Spleen (tissue), 11 donors: ENCODE measurements around the gene STIM1. TPM values are rescaled to one million over a fixed set of nuclear protein-coding genes. Genes with fewer than 3 reads are reported as not detected.
A peak's percentile ranks its signal among the peaks of the same experiment; 100 is the strongest.

Experiments
- DNase-seq: peaks from one replicate; pipeline ENCODE4 v3.0.0-alpha.2; 2020
- H3K27ac ChIP-seq, 8 donors: fragments of 200-600 bp; sonication (generic) in 7 of 8; 1 replicate in 4 of 8; 2 replicates in 4 of 8; pipeline versions ENCODE4 v1.5.0 to v1.8.0; 2016 to 2021; ENCODE audit warnings: inconsistent platforms in 4 of 8, mild to moderate bottlenecking in 4 of 8, moderate library complexity in 1 of 8
- H3K27me3 ChIP-seq, 7 donors: fragments of 200-600 bp; sonication (generic) in 6 of 7; replicated peaks in 1 of 7; 1 replicate in 4 of 7; 2 replicates in 3 of 7; pipeline versions ENCODE4 v1.5.0 to v1.8.0; 2016 to 2021; ENCODE audit warnings: inconsistent platforms in 3 of 7, mild to moderate bottlenecking in 1 of 7
- H3K36me3 ChIP-seq, 6 donors: fragments of 200-600 bp; sonication (generic) in 5 of 6; 1 replicate in 4 of 6; 2 replicates in 2 of 6; pipeline versions ENCODE4 v1.5.0 to v1.8.0; 2016 to 2021; ENCODE audit warnings: inconsistent platforms in 2 of 6
- H3K4me1 ChIP-seq, 6 donors: fragments of 200-600 bp; sonication (generic) in 5 of 6; 1 replicate in 3 of 6; 2 replicates in 3 of 6; pipeline versions ENCODE4 v1.5.0 to v1.8.0; 2016 to 2021; ENCODE audit warnings: inconsistent platforms in 3 of 6
- H3K4me3 ChIP-seq, 8 donors: fragments of 200-600 bp; sonication (generic) in 7 of 8; 1 replicate in 4 of 8; 2 replicates in 4 of 8; pipeline versions ENCODE4 v1.5.0 to v1.8.0; 2016 to 2021; ENCODE audit warnings: inconsistent platforms in 4 of 8, mild to moderate bottlenecking in 4 of 8, moderate library complexity in 2 of 8
- H3K9me3 ChIP-seq, 8 donors: fragments of 200-600 bp; sonication (generic) in 7 of 8; 1 replicate in 4 of 8; 2 replicates in 4 of 8; pipeline versions ENCODE4 v1.5.0 to v1.8.0; 2016 to 2021; ENCODE audit warnings: inconsistent platforms in 4 of 8
- POLR2A ChIP-seq, 3 donors: fragments of 450-650 bp; IDR thresholded peaks; one replicate each; pipeline ENCODE4 v1.5.1; 2017; ENCODE audit warnings: antibody characterized with exemption in 3 of 3, mild to moderate bottlenecking in 1 of 3
- POLR2AphosphoS5 ChIP-seq, 3 donors: sonication (generic); formaldehyde crosslinking; IDR thresholded peaks; one replicate each; pipeline ENCODE4 v1.5.1; 2017; ENCODE audit warnings: antibody characterized with exemption in 3 of 3
- WGBS, 5 donors: extraction: QIAGEN DNeasy Blood & Tissue Kit in 3 of 5; methylation state at CpG; one replicate each; pipeline versions ENCODE4 v1.1.5 to v1.1.7; 2013 to 2018; 5-methylcytosine and 5-hydroxymethylcytosine counted together
- intact Hi-C: fragments of 100-400 bp; cut with DNase I; formaldehyde crosslinking; loops from one replicate; pipeline ENCODE4 v1.15.0; 2023; ENCODE audit warnings: low total_unique reads
- polyA plus RNA-seq, 3 donors: library from polyadenylated mRNA; stranded (reverse); fragments of 200-250 nt; gene quantifications; one replicate each; pipeline ENCODE4 v1.2.1, GENCODE V29; 2013
- total RNA-seq, 7 donors: library from RNA; depleted of rRNA in 3 of 7; stranded (reverse); fragments of >200 nt in 3 of 7; fragmentation: NEBNext Ultra II Directional in 4 of 7; extraction: Animal tissue kit (Norgen Biotek cat#: 25700) in 4 of 7; gene quantifications; one replicate each; pipeline versions ENCODE4 v1.1.0 to v1.2.1, GENCODE V29; 2016 to 2021
- TF ChIP-seq, protein P1 (sequence below), 11 experiments: fragments of 200-600 bp in 7 of 11; fragments of 450-650 bp in 4 of 11; sonication (generic) in 4 of 11; IDR thresholded peaks in 8 of 11; conservative IDR thresholded peaks in 3 of 11; 1 replicate in 7 of 11; 2 replicates in 4 of 11; pipeline versions ENCODE4 v1.4.0 to v1.8.0; 2016 to 2021; ENCODE audit warnings: antibody characterized with exemption in 11 of 11, inconsistent platforms in 4 of 11, mild to moderate bottlenecking in 1 of 11
- donor health status: healthy with polysubstance abuse.
- donor health status: DM: no; HTN: no; CAD: no; lungs with moderate emphysema.
- donor health status: DM: no; HTN: no; CAD: no.
- donor health status: Bipolar disorder and iron deficiency.
- donor health status: healthy.
- donor health status: DM: no; HTN: no; CAD: no.
- donor health status: DM: yes; HTN: yes; CAD: no.

Gene STIM1
- total and polyA plus RNA-seq, 10 donors = 13.0 to 85.2 (median 58.0) TPM

- 92 to 100% (median 97%) methylated on average over 1 of the region's 1 CpG for WGBS, 5 donors
- intact Hi-C loops = no loop called here
- Histone ChIP-seq H3K27ac (peak overlapping the region in 2 of 8 donors; percentile 67 to 71), H3K4me1 (peaks cover 12 to 49% (median 24%) of the 10 kb centered on the region in 6 donors), H3K27me3 (no peaks in the 10 kb centered on the region), H3K36me3 (peaks cover 0 to 81% (median 19%) of the 10 kb centered on the region in 6 donors), H3K9me3 (no peaks in the 10 kb centered on the region), H3K4me3 (no peak overlapping the region)
- no peak for TF ChIP-seq POLR2AphosphoS5 (IDR thresholded peaks at IDR 0.05)
- TF ChIP-seq, protein P1, sequence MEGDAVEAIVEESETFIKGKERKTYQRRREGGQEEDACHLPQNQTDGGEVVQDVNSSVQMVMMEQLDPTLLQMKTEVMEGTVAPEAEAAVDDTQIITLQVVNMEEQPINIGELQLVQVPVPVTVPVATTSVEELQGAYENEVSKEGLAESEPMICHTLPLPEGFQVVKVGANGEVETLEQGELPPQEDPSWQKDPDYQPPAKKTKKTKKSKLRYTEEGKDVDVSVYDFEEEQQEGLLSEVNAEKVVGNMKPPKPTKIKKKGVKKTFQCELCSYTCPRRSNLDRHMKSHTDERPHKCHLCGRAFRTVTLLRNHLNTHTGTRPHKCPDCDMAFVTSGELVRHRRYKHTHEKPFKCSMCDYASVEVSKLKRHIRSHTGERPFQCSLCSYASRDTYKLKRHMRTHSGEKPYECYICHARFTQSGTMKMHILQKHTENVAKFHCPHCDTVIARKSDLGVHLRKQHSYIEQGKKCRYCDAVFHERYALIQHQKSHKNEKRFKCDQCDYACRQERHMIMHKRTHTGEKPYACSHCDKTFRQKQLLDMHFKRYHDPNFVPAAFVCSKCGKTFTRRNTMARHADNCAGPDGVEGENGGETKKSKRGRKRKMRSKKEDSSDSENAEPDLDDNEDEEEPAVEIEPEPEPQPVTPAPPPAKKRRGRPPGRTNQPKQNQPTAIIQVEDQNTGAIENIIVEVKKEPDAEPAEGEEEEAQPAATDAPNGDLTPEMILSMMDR (IDR thresholded peaks at IDR 0.05 in 8 of 11, conservative IDR thresholded peaks at IDR 0.05 in 3 of 11) = no peak
- no peak for TF ChIP-seq POLR2A (IDR thresholded peaks at IDR 0.05)
- no peak for DNase-seq
These were observed 204.0 kb downstream of the STIM1 start for GRCh38 chr11:4059424-4059823.

GRCh38 chr11:4060182-4060923, 204.9 kb downstream of the STIM1 start:
- H3K4me1 ChIP-seq = peaks cover 12 to 59% (median 32%) of the 10 kb centered on the region in 6 donors
- no peak overlapping the region for H3K4me3 ChIP-seq
- H3K36me3 ChIP-seq = peaks cover 0 to 82% (median 18%) of the 10 kb centered on the region in 6 donors
- intact Hi-C loops = loop anchor here (10.0 kb wide), 1 partner anchor 116 kb away; no protein-coding TSS in a partner anchor
- no peaks in the 10 kb centered on the region for H3K27me3 ChIP-seq
- no peak for DNase-seq
- TF ChIP-seq, protein P1 (IDR thresholded peaks at IDR 0.05 in 8 of 11, conservative IDR thresholded peaks at IDR 0.05 in 3 of 11) = no peak
- peak in 1 of 3 donors; percentile 27 for TF ChIP-seq POLR2AphosphoS5 (IDR thresholded peaks at IDR 0.05)
- no peak for TF ChIP-seq POLR2A (IDR thresholded peaks at IDR 0.05)
- H3K9me3 ChIP-seq = no peaks in the 10 kb centered on the region
- 75 to 83% (median 79%) methylated on average over 4 of the region's 4 CpGs for WGBS, 5 donors
- H3K27ac ChIP-seq = peak overlapping the region in 4 of 8 donors; percentile 6 to 67 (median 16)

GRCh38 chr11:4061700-4062099, 206.2 kb downstream of the STIM1 start:
- intact Hi-C loops = loop anchor here (10.0 kb wide), 1 partner anchor 117 kb away; no protein-coding TSS in a partner anchor
- Histone ChIP-seq H3K9me3 (no peaks in the 10 kb centered on the region), H3K4me1 (peaks cover 14 to 72% (median 44%) of the 10 kb centered on the region in 6 donors), H3K27me3 (no peaks in the 10 kb centered on the region), H3K4me3 (no peak overlapping the region), H3K36me3 (peaks cover 0 to 71% (median 15%) of the 10 kb centered on the region in 6 donors), H3K27ac (no peak overlapping the region)
- TF ChIP-seq POLR2A (IDR thresholded peaks at IDR 0.05) (no peak), POLR2AphosphoS5 (IDR thresholded peaks at IDR 0.05) (no peak)
- TF ChIP-seq, protein P1 (IDR thresholded peaks at IDR 0.05 in 8 of 11, conservative IDR thresholded peaks at IDR 0.05 in 3 of 11) = no peak
- WGBS, 5 donors = 83 to 97% (median 94%) methylated on average over 1 of the region's 1 CpG
- no peak for DNase-seq

DNA sequence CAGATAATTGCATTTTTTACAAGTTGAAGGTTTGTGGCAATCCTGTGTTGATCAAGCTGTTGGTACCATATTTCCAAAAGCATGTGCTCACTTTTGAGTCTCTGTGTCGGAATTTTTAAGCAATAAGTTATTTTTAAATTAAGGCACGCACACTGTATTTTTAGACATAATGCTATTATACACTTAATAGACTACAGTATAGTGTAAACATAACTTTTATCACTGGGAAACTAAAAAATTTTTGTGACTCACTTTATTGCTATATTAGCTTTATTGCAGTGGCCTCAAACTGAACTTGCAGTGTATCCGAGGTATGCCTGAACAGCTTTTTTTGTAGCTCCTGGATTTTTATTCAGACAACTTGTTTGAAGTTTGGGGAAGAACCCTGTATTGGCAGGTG, 207.9 kb downstream of the STIM1 start:
- 92 to 96% (median 93%) methylated on average over 3 of the region's 3 CpGs for WGBS, 5 donors
- peaks cover 9 to 73% (median 46%) of the 10 kb centered on the region in 6 donors for H3K4me1 ChIP-seq
- no peak overlapping the region for H3K27ac ChIP-seq
- no peak for DNase-seq
- intact Hi-C loops = loop anchor here (10.0 kb wide), 1 partner anchor 119 kb away; no protein-coding TSS in a partner anchor
- peaks cover 0 to 64% (median 15%) of the 10 kb centered on the region in 6 donors for H3K36me3 ChIP-seq
- no peak overlapping the region for H3K4me3 ChIP-seq
- H3K9me3 ChIP-seq = no peaks in the 10 kb centered on the region
- H3K27me3 ChIP-seq = no peaks in the 10 kb centered on the region
- no peak for TF ChIP-seq POLR2AphosphoS5 (IDR thresholded peaks at IDR 0.05)
- TF ChIP-seq, protein P1 (IDR thresholded peaks at IDR 0.05 in 8 of 11, conservative IDR thresholded peaks at IDR 0.05 in 3 of 11) = no peak
- no peak for TF ChIP-seq POLR2A (IDR thresholded peaks at IDR 0.05)
